NCI-H2029 treated with DMSO at 0.1 percent for 48 hours (cell line): ENCODE data around the gene B4GALNT3.

ENCODE experiments used
- DNase-seq: peaks from one replicate; lab custom pipeline; 2025; lab: John Stamatoyannopoulos, UW

B4GALNT3 gene

GRCh38 chr12:468671-469389 lies 9.1 kb downstream of the B4GALNT3 start:
- DNase-seq, result no peak

GRCh38 chr12:470133-470532 lies 10.4 kb downstream of the B4GALNT3 start:
- no peak for DNase-seq

DNA sequence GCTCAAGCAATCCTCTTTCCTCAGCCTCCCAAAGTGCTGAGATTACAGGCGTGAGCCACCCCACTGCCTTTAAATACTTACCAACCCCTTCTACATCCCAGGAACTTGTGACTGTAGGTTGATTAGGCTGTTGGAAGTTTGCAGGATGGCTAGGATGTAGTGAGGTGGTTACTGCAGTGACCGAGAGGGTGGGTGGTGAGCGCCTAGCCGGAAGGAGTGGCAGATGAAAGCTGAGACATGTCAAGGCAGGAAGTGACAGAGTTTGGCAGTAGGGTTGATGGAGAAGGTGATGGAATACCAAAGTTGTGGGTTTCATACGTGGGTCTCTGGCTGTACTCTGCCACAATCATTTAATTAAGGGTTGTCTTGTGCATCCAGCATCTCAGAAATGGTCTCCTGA lies 13.5 kb downstream of the B4GALNT3 start:
- DNase-seq, result no peak

DNA sequence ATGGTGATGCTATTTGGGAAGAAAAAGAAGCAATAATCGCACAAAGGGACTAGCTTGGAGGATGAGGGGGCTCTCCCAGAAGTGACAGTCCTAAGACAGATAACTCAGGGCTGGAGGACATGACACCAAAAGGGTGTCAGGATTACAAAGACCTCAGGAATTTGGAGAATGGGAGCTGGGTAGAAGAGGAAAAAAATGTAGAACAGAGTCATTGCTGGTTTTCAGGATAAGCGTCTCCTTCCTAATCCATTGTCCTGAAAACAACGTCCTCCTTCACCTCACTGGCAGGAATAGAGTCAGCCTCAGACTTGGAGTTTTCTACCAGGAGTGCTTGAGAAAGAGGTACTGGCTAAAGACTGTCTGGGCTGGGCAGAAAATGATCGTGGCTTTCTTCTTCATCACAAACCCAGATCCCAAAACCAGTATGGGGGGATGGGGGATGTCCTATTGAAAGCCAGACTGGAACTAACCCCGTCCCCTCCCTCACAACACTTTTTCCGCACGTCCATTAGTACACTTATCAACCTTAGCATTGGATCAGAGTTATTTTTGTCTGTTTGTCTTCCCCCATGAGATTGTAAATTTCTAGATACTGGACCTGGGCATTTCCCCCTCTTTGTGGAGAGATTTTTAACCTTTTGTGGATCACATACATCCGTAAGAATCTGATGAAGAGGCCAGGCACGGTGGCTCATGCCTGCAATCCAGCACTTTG lies 14.3 kb downstream of the B4GALNT3 start:
- DNase-seq, result no peak

DNA sequence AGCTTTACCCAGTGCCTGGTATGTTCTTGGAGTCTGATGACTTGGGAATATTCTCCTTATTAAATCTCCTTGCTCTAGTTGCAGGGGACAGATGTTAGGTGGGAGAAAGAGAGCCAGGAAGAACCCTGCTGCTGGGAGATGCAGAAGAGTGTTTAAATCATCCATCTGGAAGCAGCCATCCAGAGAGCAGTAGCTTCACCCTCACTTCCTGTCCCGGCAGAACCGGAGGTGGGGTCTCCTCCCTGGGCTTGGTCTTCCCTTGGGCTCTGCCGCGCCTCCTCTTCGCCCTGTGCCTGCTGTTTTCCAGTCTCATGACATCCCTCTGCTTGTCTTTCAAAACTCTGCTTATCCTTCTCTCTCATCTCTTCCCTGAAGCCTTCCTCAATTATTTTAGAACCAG lies 15.5 kb downstream of the B4GALNT3 start:
- no peak for DNase-seq

- DNase-seq, result no peak
Measured at GRCh38 chr12:479161-479560, 19.4 kb downstream of the B4GALNT3 start.

- DNase-seq, result no peak
Measured at GRCh38 chr12:480831-481816, 21.4 kb downstream of the B4GALNT3 start.

GRCh38 chr12:482061-482460 lies 22.3 kb downstream of the B4GALNT3 start:
- no peak for DNase-seq

GRCh38 chr12:484096-484495 lies 24.4 kb downstream of the B4GALNT3 start:
- DNase-seq, result no peak

- DNase-seq, result no peak
Measured at GRCh38 chr12:490260-490659, 30.5 kb downstream of the B4GALNT3 start.

- DNase-seq, result no peak
Measured at GRCh38 chr12:495466-495865, 35.7 kb downstream of the B4GALNT3 start.

DNA sequence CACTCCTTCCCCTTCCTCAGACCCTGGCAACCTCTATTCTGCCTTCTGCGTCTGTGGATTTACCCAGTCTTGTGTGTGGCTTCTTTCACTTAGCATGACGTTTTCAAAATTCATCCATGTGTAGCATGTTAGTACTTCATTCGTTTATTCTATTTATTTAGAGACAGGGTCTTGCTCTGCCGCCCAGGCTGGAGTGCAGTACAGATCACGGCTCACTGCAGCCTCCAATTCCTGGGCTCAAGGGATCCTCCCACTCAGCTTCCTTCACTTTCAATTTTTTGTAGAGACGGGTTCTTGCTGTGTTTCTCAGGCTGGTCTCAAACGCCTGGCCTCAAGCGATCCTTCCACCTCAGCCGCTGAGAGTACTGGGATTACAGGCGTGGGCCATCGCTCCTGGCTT lies 37.0 kb downstream of the B4GALNT3 start:
- no peak for DNase-seq

GRCh38 chr12:497501-498160 lies 37.9 kb downstream of the B4GALNT3 start:
- no peak for DNase-seq

- DNase-seq, result no peak
Measured at GRCh38 chr12:499837-500458, 40.2 kb downstream of the B4GALNT3 start.

- no peak for DNase-seq
Measured at GRCh38 chr12:501722-502447, 42.1 kb downstream of the B4GALNT3 start.

GRCh38 chr12:503111-503761 lies 43.5 kb downstream of the B4GALNT3 start:
- DNase-seq, result no peak

DNA sequence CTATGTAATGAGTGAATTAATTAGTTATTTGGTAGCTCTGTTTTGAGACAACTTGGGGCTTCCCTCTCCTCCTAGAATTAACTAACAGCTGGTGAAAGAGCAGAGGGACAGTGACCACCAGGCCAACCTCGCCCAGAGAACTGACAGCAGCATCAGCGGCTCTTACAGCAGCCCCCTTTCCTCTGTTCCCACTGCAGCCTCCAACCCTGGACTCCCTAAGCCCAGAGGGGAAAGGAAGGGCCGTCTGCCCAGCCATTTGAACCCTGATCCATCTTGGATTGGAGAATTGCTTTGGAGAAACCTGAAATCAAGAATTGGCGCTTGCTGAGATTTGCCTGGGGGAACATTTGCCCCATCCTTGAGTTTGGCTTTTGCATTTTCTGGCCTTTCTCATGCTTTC lies 45.5 kb downstream of the B4GALNT3 start:
- DNase-seq, result no peak

DNA sequence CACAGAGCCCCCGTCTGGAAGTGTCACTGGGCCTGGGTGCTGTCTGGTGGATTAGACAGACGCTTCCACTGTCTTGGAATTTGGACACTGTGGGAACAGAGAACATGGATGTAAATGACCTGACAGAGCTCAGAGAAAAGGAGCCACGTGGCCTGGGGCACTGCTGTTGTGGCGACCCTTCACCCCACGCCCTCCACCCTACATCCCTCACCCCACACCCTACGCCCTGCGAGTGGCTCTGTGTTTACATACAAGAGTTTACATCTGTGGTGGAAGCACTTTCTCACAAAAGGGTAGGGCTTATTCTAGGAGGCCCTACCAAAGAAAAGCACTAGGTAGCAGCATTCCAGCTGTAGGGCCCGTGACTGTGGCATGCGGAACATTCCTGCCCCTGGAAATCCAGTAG lies 47.7 kb downstream of the B4GALNT3 start:
- no peak for DNase-seq

DNA sequence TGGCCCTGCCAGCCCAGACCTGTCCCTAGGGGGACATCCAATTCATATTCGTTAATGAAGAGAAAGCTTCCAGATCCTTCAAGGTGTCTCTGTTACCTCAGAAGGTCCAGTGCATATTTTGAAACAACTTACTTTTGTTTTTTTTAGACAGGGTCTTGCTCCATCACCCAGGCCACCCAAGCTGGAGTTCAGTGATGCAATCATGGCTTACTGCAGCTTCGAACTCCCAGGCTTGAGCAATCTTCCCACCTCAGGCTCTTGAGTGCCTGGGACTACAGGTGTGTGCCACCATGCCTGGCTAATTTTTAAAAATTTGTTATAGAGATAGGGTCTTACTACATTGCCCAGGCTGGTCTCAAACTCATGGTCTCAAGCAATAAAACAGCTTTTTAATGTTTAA lies 48.4 kb downstream of the B4GALNT3 start:
- no peak for DNase-seq

GRCh38 chr12:508795-509194 lies 49.1 kb downstream of the B4GALNT3 start:
- DNase-seq, result peak; percentile 41
